Measurements from ENCODE around the gene ADAMTSL3.

DNA sequence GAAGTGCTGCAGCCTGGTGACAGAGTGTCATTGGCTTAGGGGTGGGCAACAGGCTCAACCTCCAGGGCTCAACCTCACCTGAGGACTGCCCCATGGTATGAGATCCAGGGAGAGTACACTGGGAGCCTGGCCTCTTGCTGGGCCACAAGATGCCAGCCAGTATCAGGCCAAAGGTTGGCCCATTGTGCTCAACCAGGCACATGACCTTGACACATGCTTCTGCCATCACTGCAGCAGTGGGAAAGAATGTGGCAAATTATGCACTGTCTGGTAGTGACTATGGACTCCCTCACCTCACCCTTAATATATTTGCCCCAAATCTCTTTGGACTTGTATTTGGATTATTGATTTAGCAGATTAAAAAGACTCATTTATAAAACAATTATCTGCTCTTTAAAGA lies 347.7 kb downstream of the ADAMTSL3 start:
- TF ChIP-seq, protein P1, sequence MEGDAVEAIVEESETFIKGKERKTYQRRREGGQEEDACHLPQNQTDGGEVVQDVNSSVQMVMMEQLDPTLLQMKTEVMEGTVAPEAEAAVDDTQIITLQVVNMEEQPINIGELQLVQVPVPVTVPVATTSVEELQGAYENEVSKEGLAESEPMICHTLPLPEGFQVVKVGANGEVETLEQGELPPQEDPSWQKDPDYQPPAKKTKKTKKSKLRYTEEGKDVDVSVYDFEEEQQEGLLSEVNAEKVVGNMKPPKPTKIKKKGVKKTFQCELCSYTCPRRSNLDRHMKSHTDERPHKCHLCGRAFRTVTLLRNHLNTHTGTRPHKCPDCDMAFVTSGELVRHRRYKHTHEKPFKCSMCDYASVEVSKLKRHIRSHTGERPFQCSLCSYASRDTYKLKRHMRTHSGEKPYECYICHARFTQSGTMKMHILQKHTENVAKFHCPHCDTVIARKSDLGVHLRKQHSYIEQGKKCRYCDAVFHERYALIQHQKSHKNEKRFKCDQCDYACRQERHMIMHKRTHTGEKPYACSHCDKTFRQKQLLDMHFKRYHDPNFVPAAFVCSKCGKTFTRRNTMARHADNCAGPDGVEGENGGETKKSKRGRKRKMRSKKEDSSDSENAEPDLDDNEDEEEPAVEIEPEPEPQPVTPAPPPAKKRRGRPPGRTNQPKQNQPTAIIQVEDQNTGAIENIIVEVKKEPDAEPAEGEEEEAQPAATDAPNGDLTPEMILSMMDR (IDR thresholded peaks at IDR 0.05): no peak
- no peak for TF ChIP-seq POLR2A (IDR thresholded peaks at IDR 0.05)
